Panc1 (cell line): ENCODE measurements around the gene SDK1.

Experiments
- POLR2AphosphoS5 ChIP-seq: IDR thresholded peaks from 2 replicates; pipeline ENCODE4 v1.6.1; 2012; ENCODE audit warnings: mild to moderate bottlenecking, low read depth, low read length, moderate library complexity
- SIN3A ChIP-seq: IDR thresholded peaks from 2 replicates; pipeline ENCODE4 v1.6.1; 2012; ENCODE audit warnings: low read depth, mild to moderate bottlenecking, low read length, moderate library complexity, borderline replicate concordance; ENCODE audit not compliant: insufficient read depth
- TCF7L2 ChIP-seq: IDR thresholded peaks from 2 replicates; pipeline ENCODE4 v1.6.1; 2011; ENCODE audit warnings: mild to moderate bottlenecking, low read depth, low read length, inconsistent platforms
- TF ChIP-seq, protein P1 (sequence below): fragments of 450-650 bp; IDR thresholded peaks from 2 replicates; pipeline ENCODE4 v1.5.1; 2017; ENCODE audit warnings: mild to moderate bottlenecking
- TF ChIP-seq, protein P2 (sequence below), 2 experiments: IDR thresholded peaks; 2 replicates each; pipeline ENCODE4 v1.6.1; 2011 to 2012; ENCODE audit warnings: low read depth in 2 of 2, control low read depth in 1 of 2, low read length in 1 of 2, mild to moderate bottlenecking in 1 of 2, moderate library complexity in 1 of 2; ENCODE audit not compliant: insufficient read depth in 1 of 2

DNA sequence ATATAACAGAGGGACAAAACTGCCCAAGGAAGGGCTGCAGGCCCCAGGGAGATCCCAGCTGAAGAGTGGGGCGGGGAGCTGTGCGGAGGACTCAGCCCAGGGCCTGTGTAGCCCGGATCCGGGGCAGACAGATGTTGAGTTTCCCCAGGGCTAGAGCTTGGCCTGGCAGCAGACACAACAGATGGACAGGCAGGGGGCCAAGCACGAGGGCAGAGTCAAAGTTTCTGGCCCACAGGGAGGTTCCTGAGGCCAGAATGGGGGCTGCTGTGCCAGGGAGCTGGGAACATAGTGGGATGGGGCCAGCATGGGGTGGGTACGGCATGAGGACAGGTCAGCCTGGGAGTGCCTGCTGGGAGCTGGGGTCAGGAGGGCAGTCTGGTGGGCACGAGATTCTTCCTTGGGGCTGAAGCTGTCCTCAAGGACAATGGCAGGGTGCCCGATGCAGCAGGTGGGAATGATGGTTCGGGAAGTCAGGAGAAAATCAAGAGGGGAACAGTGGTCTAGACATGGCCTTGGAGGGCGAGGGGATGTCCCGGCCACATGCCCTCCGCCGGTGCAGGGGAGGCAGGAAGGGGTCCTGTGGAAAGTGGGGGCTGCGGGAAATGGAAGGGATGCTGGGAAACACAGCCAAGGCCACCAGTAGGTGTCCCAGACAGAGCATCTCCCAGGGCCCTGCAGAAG, 862.0 kb downstream of the SDK1 start:
- TF ChIP-seq POLR2AphosphoS5 (no peak), SIN3A (no peak), TCF7L2 (no peak)
- TF ChIP-seq, protein P1, sequence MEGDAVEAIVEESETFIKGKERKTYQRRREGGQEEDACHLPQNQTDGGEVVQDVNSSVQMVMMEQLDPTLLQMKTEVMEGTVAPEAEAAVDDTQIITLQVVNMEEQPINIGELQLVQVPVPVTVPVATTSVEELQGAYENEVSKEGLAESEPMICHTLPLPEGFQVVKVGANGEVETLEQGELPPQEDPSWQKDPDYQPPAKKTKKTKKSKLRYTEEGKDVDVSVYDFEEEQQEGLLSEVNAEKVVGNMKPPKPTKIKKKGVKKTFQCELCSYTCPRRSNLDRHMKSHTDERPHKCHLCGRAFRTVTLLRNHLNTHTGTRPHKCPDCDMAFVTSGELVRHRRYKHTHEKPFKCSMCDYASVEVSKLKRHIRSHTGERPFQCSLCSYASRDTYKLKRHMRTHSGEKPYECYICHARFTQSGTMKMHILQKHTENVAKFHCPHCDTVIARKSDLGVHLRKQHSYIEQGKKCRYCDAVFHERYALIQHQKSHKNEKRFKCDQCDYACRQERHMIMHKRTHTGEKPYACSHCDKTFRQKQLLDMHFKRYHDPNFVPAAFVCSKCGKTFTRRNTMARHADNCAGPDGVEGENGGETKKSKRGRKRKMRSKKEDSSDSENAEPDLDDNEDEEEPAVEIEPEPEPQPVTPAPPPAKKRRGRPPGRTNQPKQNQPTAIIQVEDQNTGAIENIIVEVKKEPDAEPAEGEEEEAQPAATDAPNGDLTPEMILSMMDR, result no peak
- TF ChIP-seq, protein P2, sequence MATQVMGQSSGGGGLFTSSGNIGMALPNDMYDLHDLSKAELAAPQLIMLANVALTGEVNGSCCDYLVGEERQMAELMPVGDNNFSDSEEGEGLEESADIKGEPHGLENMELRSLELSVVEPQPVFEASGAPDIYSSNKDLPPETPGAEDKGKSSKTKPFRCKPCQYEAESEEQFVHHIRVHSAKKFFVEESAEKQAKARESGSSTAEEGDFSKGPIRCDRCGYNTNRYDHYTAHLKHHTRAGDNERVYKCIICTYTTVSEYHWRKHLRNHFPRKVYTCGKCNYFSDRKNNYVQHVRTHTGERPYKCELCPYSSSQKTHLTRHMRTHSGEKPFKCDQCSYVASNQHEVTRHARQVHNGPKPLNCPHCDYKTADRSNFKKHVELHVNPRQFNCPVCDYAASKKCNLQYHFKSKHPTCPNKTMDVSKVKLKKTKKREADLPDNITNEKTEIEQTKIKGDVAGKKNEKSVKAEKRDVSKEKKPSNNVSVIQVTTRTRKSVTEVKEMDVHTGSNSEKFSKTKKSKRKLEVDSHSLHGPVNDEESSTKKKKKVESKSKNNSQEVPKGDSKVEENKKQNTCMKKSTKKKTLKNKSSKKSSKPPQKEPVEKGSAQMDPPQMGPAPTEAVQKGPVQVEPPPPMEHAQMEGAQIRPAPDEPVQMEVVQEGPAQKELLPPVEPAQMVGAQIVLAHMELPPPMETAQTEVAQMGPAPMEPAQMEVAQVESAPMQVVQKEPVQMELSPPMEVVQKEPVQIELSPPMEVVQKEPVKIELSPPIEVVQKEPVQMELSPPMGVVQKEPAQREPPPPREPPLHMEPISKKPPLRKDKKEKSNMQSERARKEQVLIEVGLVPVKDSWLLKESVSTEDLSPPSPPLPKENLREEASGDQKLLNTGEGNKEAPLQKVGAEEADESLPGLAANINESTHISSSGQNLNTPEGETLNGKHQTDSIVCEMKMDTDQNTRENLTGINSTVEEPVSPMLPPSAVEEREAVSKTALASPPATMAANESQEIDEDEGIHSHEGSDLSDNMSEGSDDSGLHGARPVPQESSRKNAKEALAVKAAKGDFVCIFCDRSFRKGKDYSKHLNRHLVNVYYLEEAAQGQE (IDR thresholded peaks at IDR 0.05; ENCODE audit: insufficient read depth in 1 of 2, low read depth in 2 of 2, low read length in 1 of 2), result no peak
